NCI-H82 treated with DMSO at 0.1 percent for 48 hours (cell line): Measurements from ENCODE around the gene PIGU.
"Not testable (repeated sequence)": the region's sequence is repeated elsewhere in the genome, so short reads cannot be mapped to it uniquely, and the experiment has no call there.

Experiments used
- DNase-seq: peaks from one replicate; lab custom pipeline; 2025; ENCODE audit not compliant: unreplicated experiment; lab: John Stamatoyannopoulos, UW

Gene PIGU

GRCh38 chr20:34516247-34517113, 160.4 kb downstream of the PIGU start, which contains the start of gene DYNLRB1:
Gene DYNLRB1 (plus strand): TSS chr20:34516422. CDS start chr20:34516459, 37 bp downstream.
- DNase-seq = peak; percentile 84

GRCh38 chr20:34515484-34516246, 161.2 kb downstream of the PIGU start:
- peak; percentile 47 for DNase-seq

GRCh38 chr20:34514897-34515483, 161.9 kb downstream of the PIGU start:
- peak; percentile 36 for DNase-seq

GRCh38 chr20:34514034-34514433, 162.9 kb downstream of the PIGU start:
- DNase-seq = not testable (repeated sequence)

- no peak for DNase-seq
Measured at GRCh38 chr20:34512955-34513419, 163.9 kb downstream of the PIGU start.

GRCh38 chr20:34512266-34512954, 164.5 kb downstream of the PIGU start:
- DNase-seq = no peak

GRCh38 chr20:34511891-34512265, 165.0 kb downstream of the PIGU start:
- no peak for DNase-seq

GRCh38 chr20:34510575-34510974, 166.3 kb downstream of the PIGU start:
- no peak for DNase-seq
